HepG2 (cell line): Measurements from ENCODE around the gene CFTR. TPM values are rescaled to one million over a fixed set of nuclear protein-coding genes. Genes with fewer than 3 reads are reported as not detected.
"Not testable (repeated sequence)": the region's sequence is repeated elsewhere in the genome, so short reads cannot be mapped to it uniquely, and the experiment has no call there.

ENCODE experiments used
- ATAC-seq: fragments of 200-7000 bp; cut with Tn5 transposase; 3 replicates; pipeline ENCODE4 v1.9.1; 2020; ENCODE audit warnings: mild to moderate bottlenecking, moderate library complexity
- BruUV-seq: library from RNA; stranded (reverse); fragments of 400-500 nt; replicated peaks from 2 replicates; lab custom pipeline; 2021; lab: Mats Ljungman, UMichigan
- CTCF ChIA-PET: fragments of 300-600 bp; formaldehyde crosslinking; extraction: SDS; loops from one replicate; lab custom pipeline; 2021; ENCODE audit warnings: low total read pairs, inconsistent platforms, low intra/inter-chr PET ratio; lab: Yijun Ruan, JAX
- POLR2A ChIA-PET: fragments of 350-600 bp; sonication (Branson Sonifier 250); formaldehyde crosslinking; loops from one replicate; lab custom pipeline; 2020; ENCODE audit warnings: antibody characterized with exemption, inconsistent platforms; lab: Yijun Ruan, JAX
- DNase-seq: peaks from one replicate; pipeline ENCODE4 v3.0.0-alpha.2; 2015; ENCODE audit warnings: low spot score
- FAIRE-seq: peaks from 3 replicates; lab custom pipeline; 2011; peaks lifted over from hg19 to GRCh38; lab: Jason Lieb, UNC
- H2AFZ ChIP-seq: one replicate; pipeline ENCODE4 v1.6.1; 2011; ENCODE audit warnings: low read length, inconsistent platforms
- H3K27ac ChIP-seq: fragments of 300-600 bp; 3 replicates; pipeline ENCODE4 v1.8.0; 2011; ENCODE audit warnings: mixed run types, mild to moderate bottlenecking, mixed read lengths, low read length, inconsistent platforms; ENCODE audit not compliant: insufficient read depth; ENCODE audit errors: extremely low read length
- H3K27me3 ChIP-seq, 2 experiments: fragments of 200-600 bp in 1 of 2; 2 replicates in 1 of 2; 3 replicates in 1 of 2; pipeline versions ENCODE4 v1.6.0 to v1.8.0; 2011; ENCODE audit warnings: low read length in 2 of 2, mild to moderate bottlenecking in 2 of 2, moderate library complexity in 2 of 2, inconsistent platforms in 1 of 2; ENCODE audit not compliant: insufficient read depth in 2 of 2, control insufficient read depth in 1 of 2
- H3K36me3 ChIP-seq, 2 experiments: fragments of 200-600 bp in 1 of 2; replicated peaks in 1 of 2; 2 replicates in 1 of 2; 3 replicates in 1 of 2; pipeline versions ENCODE4 v1.5.1 to v1.8.0; 2011; ENCODE audit warnings: low read length in 2 of 2, inconsistent platforms in 1 of 2; ENCODE audit not compliant: insufficient read depth in 2 of 2, control insufficient read depth in 1 of 2
- H3K4me1 ChIP-seq: 2 replicates; pipeline ENCODE4 v1.5.1; 2012; ENCODE audit warnings: low read length, inconsistent platforms; ENCODE audit not compliant: insufficient read depth
- H3K4me2 ChIP-seq: 2 replicates; pipeline ENCODE4 v1.6.0; 2011; ENCODE audit warnings: low read depth, low read length, inconsistent platforms
- H3K4me3 ChIP-seq, 3 experiments: fragments of 200-600 bp in 1 of 3; sonication (generic), shearing (Covaris generic) in 1 of 3; replicated peaks in 1 of 3; 2 replicates each; pipeline ENCODE4 v1.5.1; 2011 to 2016; ENCODE audit warnings: low read length in 3 of 3, inconsistent platforms in 2 of 3, low read depth in 2 of 3, mild to moderate bottlenecking in 2 of 3, control low read depth in 1 of 3, mixed read lengths in 1 of 3; ENCODE audit not compliant: insufficient read depth in 1 of 3
- H3K79me2 ChIP-seq: one replicate; pipeline ENCODE4 v1.6.1; 2011; ENCODE audit warnings: low read length, inconsistent platforms; ENCODE audit not compliant: insufficient read depth
- H3K9ac ChIP-seq: 2 replicates; pipeline ENCODE4 v1.6.0; 2011; ENCODE audit warnings: mild to moderate bottlenecking, low read depth, low read length, inconsistent platforms; ENCODE audit not compliant: insufficient read depth
- H3K9me3 ChIP-seq: 2 replicates; pipeline ENCODE4 v1.5.1; 2012; ENCODE audit warnings: mild to moderate bottlenecking, low read length
- H4K20me1 ChIP-seq: 2 replicates; pipeline ENCODE4 v1.6.0; 2011; ENCODE audit warnings: inconsistent platforms, mild to moderate bottlenecking, low read length, moderate library complexity; ENCODE audit not compliant: insufficient read depth
- BRCA1 ChIP-seq: sonication (generic); formaldehyde crosslinking; IDR thresholded peaks from 2 replicates; pipeline ENCODE4 v1.4.0; 2020; ENCODE audit warnings: missing genetic modification reagents
- PRMT3 ChIP-seq: sonication (generic); formaldehyde crosslinking; IDR thresholded peaks from 2 replicates; pipeline ENCODE4 v1.8.1; 2022; ENCODE audit warnings: low read depth, mild to moderate bottlenecking, moderate library complexity, missing genetic modification reagents, borderline replicate concordance
- TOPORS ChIP-seq: sonication (generic); formaldehyde crosslinking; IDR thresholded peaks from 2 replicates; pipeline ENCODE4 v1.8.0; 2023; ENCODE audit warnings: mild to moderate bottlenecking, missing genetic modification reagents
- ZNF430 ChIP-seq: sonication (generic); formaldehyde crosslinking; IDR thresholded peaks from 2 replicates; pipeline ENCODE4 v1.9.0; 2021; ENCODE audit warnings: mild to moderate bottlenecking, missing genetic modification reagents
- ZSCAN9 ChIP-seq: IDR thresholded peaks from 2 replicates; pipeline ENCODE4 v1.6.1; 2016; ENCODE audit warnings: borderline replicate concordance
- WGBS: methylation state at CpG from one replicate; pipeline ENCODE4 v1.1.6; 2017; ENCODE audit warnings: low lambda C conversion rate; 5-methylcytosine and 5-hydroxymethylcytosine counted together
- in situ Hi-C: cut with HindIII; loops from 2 replicates; pipeline ENCODE4 v1.10.0; 2017; ENCODE audit warnings: low pct_unique_long_range_greater_than_20kb; ENCODE audit not compliant: extremely low pct_ligation_motif_present
- intact Hi-C: fragments of 100-400 bp; cut with micrococcal nuclease; formaldehyde crosslinking; loops from one replicate; pipeline ENCODE4 v1.10.0; 2022; ENCODE audit not compliant: unreplicated experiment
- polyA plus RNA-seq, 8 experiments: library from polyadenylated mRNA; depleted of rRNA in 3 of 8; stranded (reverse) in 7 of 8; unstranded in 1 of 8; fragments of >200 nt; fragmentation: Illumina TruSeq in 4 of 8; extraction: Trizol in 4 of 8; gene quantifications; 2 replicates each; pipeline versions ENCODE4 v1.2.1 to v1.2.3, GENCODE V29; 2011 to 2016; ENCODE audit warnings: low read depth in 4 of 8, missing spikeins in 1 of 8, mixed read lengths in 1 of 8; ENCODE audit not compliant: insufficient read depth in 1 of 8
- total RNA-seq, 5 experiments: library from RNA; depleted of rRNA; stranded (reverse); fragments of >200 nt; fragmentation: Illumina TruSeq; extraction: Trizol; gene quantifications; 2 replicates each; pipeline ENCODE4 v1.2.3, GENCODE V29; 2016; ENCODE audit warnings: low read depth in 1 of 5

CFTR gene
- total and polyA plus RNA-seq, 2 of the 13 experiments (the other 11 are each of a cell fraction or from before 2014, with no cell fraction given), result not detected

- DNase-seq, H3K27ac ChIP-seq, POLR2A ChIA-PET, BruUV-seq, intact Hi-C loops, ATAC-seq, H3K79me2 ChIP-seq, CTCF ChIA-PET, H3K4me2 ChIP-seq, H3K36me3 ChIP-seq, H3K9ac ChIP-seq, H3K27me3 ChIP-seq, H4K20me1 ChIP-seq, in situ Hi-C loops, H3K9me3 ChIP-seq, H3K4me1 ChIP-seq, H2AFZ ChIP-seq, H3K4me3 ChIP-seq, FAIRE-seq: not testable (repeated sequence)
- 5% methylated on average over 1 of the region's 1 CpG for WGBS
Measured at GRCh38 chr7:117517194-117517593, 37.4 kb downstream of the CFTR start.

GRCh38 chr7:117530390-117530789 lies 50.6 kb downstream of the CFTR start:
- ATAC-seq (no peak), FAIRE-seq (no peak), DNase-seq (no peak)
- Histone ChIP-seq H2AFZ (no peak overlapping the region), H3K27me3 (no peaks in the 10 kb centered on the region), H3K9ac (no peak overlapping the region), H4K20me1 (no peaks in the 10 kb centered on the region), H3K36me3 (no peaks in the 10 kb centered on the region), H3K9me3 (no peaks in the 10 kb centered on the region), H3K79me2 (no peaks in the 10 kb centered on the region), H3K27ac (no peak overlapping the region), H3K4me2 (no peak overlapping the region), H3K4me1 (no peaks in the 10 kb centered on the region), H3K4me3 (no peak overlapping the region)
- no TSS peak for BruUV-seq
- in situ Hi-C loops (no loop called here), intact Hi-C loops (no loop called here)
- CTCF ChIA-PET, result no interaction called here
- TF ChIP-seq TOPORS (CRISPR knock-in tag) (no peak), ZSCAN9 (CRISPR knock-in tag) (no peak), PRMT3 (CRISPR knock-in tag) (no peak), BRCA1 (CRISPR knock-in tag) (no peak), ZNF430 (CRISPR knock-in tag) (no peak)
- POLR2A ChIA-PET, result no interaction called here
